Measurements from ENCODE around the gene TMEM179.
A peak's percentile ranks its signal among the peaks of the same experiment; 100 is the strongest.

GRCh38 chr14:104650057-104650980, 45.7 kb upstream of the TMEM179 start:
- TF ChIP-seq CTCF (IDR thresholded peaks at IDR 0.05) = peak; percentile 90 to 98 (median 92)
- no peak for TF ChIP-seq POLR2AphosphoS5 (IDR thresholded peaks at IDR 0.05)
